GM15510 (cell line): ENCODE data around the gene IL12RB1.

Experiments used
- POLR2A ChIP-seq: IDR thresholded peaks from 3 replicates; pipeline ENCODE4 v1.6.1; 2011; ENCODE audit warnings: borderline replicate concordance; ENCODE audit not compliant: insufficient read length; ENCODE audit errors: extremely low read depth

IL12RB1 gene

GRCh38 chr19:18053576-18054219, 33.0 kb downstream of the IL12RB1 start:
- TF ChIP-seq POLR2A: no peak

- TF ChIP-seq POLR2A: no peak
These were observed 34.8 kb downstream of the IL12RB1 start for GRCh38 chr19:18051887-18052286.

GRCh38 chr19:18049385-18049784, 37.3 kb downstream of the IL12RB1 start:
- no peak for TF ChIP-seq POLR2A

GRCh38 chr19:18046059-18046718, 40.5 kb downstream of the IL12RB1 start:
- no peak for TF ChIP-seq POLR2A

GRCh38 chr19:18045307-18046050, 41.3 kb downstream of the IL12RB1 start:
- no peak for TF ChIP-seq POLR2A

- TF ChIP-seq POLR2A: no peak
These were observed 41.9 kb downstream of the IL12RB1 start for GRCh38 chr19:18044825-18045304.

- TF ChIP-seq POLR2A: no peak
These were observed 43.1 kb downstream of the IL12RB1 start for GRCh38 chr19:18043676-18044075.

- TF ChIP-seq POLR2A: no peak
These were observed 45.7 kb downstream of the IL12RB1 start for GRCh38 chr19:18041054-18041453.

- no peak for TF ChIP-seq POLR2A
These were observed 57.0 kb downstream of the IL12RB1 start for GRCh38 chr19:18029617-18030338.

GRCh38 chr19:18027151-18027550, 59.6 kb downstream of the IL12RB1 start:
- no peak for TF ChIP-seq POLR2A

GRCh38 chr19:18023622-18024251, 63.0 kb downstream of the IL12RB1 start:
- TF ChIP-seq POLR2A: no peak

GRCh38 chr19:18021121-18021755, 65.5 kb downstream of the IL12RB1 start:
- TF ChIP-seq POLR2A: no peak

- TF ChIP-seq POLR2A: no peak
These were observed 66.3 kb downstream of the IL12RB1 start for GRCh38 chr19:18020212-18021085.
